Measurements from ENCODE around the gene NAV2. TPM values are rescaled to one million over a fixed set of nuclear protein-coding genes. Genes with fewer than 3 reads are reported as not detected.

Gene NAV2
- total RNA-seq, 1 experiment from 2014 or later = 22.7 TPM

DNA sequence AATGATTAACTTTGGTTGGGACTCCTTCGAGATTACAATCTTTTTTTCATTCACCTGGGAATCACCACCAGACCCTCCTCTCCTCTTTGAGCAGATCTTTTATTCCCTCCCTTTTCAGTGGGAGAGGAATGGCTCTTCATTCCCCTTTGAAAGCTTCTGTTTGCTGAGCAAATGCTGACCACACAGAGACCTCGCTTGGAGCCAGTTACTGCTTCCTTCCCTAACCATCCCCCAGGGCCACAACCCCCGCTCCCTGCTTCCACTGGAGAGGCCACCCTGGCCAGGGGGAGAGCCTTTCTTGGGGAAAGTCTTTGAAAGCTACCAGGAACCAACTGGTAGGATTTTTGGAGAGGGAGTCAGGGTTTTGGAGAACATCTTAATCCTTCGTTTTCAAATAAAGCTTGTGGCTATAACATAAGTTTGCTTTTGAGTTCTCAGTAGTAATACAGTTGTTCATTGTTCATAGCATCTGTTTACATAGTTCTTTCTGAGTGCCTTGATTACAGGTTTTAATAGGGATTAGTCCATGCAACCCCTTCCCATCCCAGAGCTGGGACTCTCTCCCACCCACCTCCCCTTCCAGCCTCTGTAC, 309.2 kb downstream of the NAV2 start:
- intact Hi-C loops (cut with micrococcal nuclease; ENCODE audit: unreplicated experiment) (no loop called here), in situ Hi-C loops (cut with HindIII; ENCODE audit: low pct_unique_long_range_greater_than_20kb, low sequenced_read_pairs) (no loop called here)
- no peak for DNase-seq (ENCODE audit: low read depth, low spot score)
- no peaks in the 10 kb centered on the region for H3K36me3 ChIP-seq (ENCODE audit: control insufficient read depth, insufficient read depth, low read length)
- ATAC-seq = no peak
- no TSS peak for BruUV-seq (replicated peaks)
- POLR2A ChIA-PET = no interaction called here
- no peaks in the 10 kb centered on the region for H3K9me3 ChIP-seq (ENCODE audit: control insufficient read depth, insufficient read depth, low read depth, low read length)
- H3K27ac ChIP-seq (ENCODE audit: low read length) = 0 out of 2 replicates have a peak overlapping the region, but pooled peaks have one; percentile 8
- no peak overlapping the region for H3K4me3 ChIP-seq (ENCODE audit: low read depth in 2 of 2, low read length in 2 of 2)
- H3K27me3 ChIP-seq (ENCODE audit: control insufficient read depth, insufficient read depth, low read length) = no peaks in the 10 kb centered on the region
- CTCF ChIA-PET = no interaction called here
- H3K4me1 ChIP-seq (ENCODE audit: control insufficient read depth, insufficient read depth, low read length) = peaks cover 10% of the 10 kb centered on the region
- TF ChIP-seq SIN3A (IDR thresholded peaks at IDR 0.05; ENCODE audit: borderline replicate concordance, insufficient read depth, low read depth, low read length) = no peak
- TF ChIP-seq, protein P1, sequence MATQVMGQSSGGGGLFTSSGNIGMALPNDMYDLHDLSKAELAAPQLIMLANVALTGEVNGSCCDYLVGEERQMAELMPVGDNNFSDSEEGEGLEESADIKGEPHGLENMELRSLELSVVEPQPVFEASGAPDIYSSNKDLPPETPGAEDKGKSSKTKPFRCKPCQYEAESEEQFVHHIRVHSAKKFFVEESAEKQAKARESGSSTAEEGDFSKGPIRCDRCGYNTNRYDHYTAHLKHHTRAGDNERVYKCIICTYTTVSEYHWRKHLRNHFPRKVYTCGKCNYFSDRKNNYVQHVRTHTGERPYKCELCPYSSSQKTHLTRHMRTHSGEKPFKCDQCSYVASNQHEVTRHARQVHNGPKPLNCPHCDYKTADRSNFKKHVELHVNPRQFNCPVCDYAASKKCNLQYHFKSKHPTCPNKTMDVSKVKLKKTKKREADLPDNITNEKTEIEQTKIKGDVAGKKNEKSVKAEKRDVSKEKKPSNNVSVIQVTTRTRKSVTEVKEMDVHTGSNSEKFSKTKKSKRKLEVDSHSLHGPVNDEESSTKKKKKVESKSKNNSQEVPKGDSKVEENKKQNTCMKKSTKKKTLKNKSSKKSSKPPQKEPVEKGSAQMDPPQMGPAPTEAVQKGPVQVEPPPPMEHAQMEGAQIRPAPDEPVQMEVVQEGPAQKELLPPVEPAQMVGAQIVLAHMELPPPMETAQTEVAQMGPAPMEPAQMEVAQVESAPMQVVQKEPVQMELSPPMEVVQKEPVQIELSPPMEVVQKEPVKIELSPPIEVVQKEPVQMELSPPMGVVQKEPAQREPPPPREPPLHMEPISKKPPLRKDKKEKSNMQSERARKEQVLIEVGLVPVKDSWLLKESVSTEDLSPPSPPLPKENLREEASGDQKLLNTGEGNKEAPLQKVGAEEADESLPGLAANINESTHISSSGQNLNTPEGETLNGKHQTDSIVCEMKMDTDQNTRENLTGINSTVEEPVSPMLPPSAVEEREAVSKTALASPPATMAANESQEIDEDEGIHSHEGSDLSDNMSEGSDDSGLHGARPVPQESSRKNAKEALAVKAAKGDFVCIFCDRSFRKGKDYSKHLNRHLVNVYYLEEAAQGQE (IDR thresholded peaks at IDR 0.05; ENCODE audit: insufficient read depth in 1 of 2, low read depth in 2 of 2, low read length in 1 of 2) = no peak
- TF ChIP-seq TCF7L2 (IDR thresholded peaks at IDR 0.05; ENCODE audit: low read depth, low read length) = no peak
- TF ChIP-seq, protein P2, sequence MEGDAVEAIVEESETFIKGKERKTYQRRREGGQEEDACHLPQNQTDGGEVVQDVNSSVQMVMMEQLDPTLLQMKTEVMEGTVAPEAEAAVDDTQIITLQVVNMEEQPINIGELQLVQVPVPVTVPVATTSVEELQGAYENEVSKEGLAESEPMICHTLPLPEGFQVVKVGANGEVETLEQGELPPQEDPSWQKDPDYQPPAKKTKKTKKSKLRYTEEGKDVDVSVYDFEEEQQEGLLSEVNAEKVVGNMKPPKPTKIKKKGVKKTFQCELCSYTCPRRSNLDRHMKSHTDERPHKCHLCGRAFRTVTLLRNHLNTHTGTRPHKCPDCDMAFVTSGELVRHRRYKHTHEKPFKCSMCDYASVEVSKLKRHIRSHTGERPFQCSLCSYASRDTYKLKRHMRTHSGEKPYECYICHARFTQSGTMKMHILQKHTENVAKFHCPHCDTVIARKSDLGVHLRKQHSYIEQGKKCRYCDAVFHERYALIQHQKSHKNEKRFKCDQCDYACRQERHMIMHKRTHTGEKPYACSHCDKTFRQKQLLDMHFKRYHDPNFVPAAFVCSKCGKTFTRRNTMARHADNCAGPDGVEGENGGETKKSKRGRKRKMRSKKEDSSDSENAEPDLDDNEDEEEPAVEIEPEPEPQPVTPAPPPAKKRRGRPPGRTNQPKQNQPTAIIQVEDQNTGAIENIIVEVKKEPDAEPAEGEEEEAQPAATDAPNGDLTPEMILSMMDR (IDR thresholded peaks at IDR 0.05) = no peak

DNA sequence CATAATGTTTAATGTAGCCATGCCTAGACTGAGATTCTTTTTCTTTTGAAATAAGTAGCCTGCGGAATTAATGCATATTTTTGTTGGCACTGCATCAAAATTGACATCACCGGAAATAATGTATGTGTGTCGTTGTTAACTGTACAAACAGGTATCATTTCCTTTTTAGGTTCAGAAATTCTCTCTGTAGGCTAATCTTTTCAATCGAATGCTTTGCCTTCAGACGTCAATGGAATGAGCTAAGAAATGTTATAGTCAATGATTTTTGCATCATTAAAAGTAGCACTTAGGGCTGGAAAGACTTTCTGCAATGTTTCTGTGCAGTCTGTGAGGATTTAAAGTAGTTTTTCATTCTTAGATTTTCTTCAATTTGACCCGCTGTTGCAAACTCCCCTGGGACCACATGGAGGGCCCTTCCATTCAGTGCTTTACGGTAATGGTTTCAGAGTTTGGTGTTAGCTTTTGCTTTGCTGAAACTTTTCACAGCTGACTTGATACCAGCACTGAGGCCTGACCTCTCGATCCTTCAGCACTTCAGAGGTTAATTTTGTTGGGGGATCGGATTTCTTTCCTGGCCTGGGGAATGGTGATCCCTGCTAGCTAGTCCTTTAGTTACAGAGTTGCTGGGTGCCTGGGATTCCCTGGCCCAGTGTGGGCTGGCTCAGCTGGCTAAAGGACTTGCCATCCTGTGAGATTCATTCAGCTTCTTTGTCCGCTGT, 309.9 kb downstream of the NAV2 start:
- Histone ChIP-seq H3K27ac (ENCODE audit: low read length) (no peak overlapping the region), H3K9me3 (ENCODE audit: control insufficient read depth, insufficient read depth, low read depth, low read length) (no peaks in the 10 kb centered on the region), H3K4me1 (ENCODE audit: control insufficient read depth, insufficient read depth, low read length) (peaks cover 10% of the 10 kb centered on the region), H3K27me3 (ENCODE audit: control insufficient read depth, insufficient read depth, low read length) (no peaks in the 10 kb centered on the region), H3K36me3 (ENCODE audit: control insufficient read depth, insufficient read depth, low read length) (no peaks in the 10 kb centered on the region), H3K4me3 (ENCODE audit: low read depth in 2 of 2, low read length in 2 of 2) (no peak overlapping the region)
- ChIA-PET CTCF (no interaction called here), POLR2A (no interaction called here)
- no peak for TF ChIP-seq SIN3A (IDR thresholded peaks at IDR 0.05; ENCODE audit: borderline replicate concordance, insufficient read depth, low read depth, low read length)
- TF ChIP-seq TCF7L2 (IDR thresholded peaks at IDR 0.05; ENCODE audit: low read depth, low read length) = no peak
- TF ChIP-seq, protein P2 (IDR thresholded peaks at IDR 0.05) = no peak
- TF ChIP-seq, protein P1 (IDR thresholded peaks at IDR 0.05; ENCODE audit: insufficient read depth in 1 of 2, low read depth in 2 of 2, low read length in 1 of 2) = no peak
- no peak for TF ChIP-seq POLR2AphosphoS5 (IDR thresholded peaks at IDR 0.05; ENCODE audit: low read depth, low read length)
- ATAC-seq (no peak; the same call in 1 of the 2 replicates), DNase-seq (ENCODE audit: low read depth, low spot score) (no peak)
- intact Hi-C loops (cut with micrococcal nuclease; ENCODE audit: unreplicated experiment) (no loop called here), in situ Hi-C loops (cut with HindIII; ENCODE audit: low pct_unique_long_range_greater_than_20kb, low sequenced_read_pairs) (no loop called here)
- BruUV-seq (replicated peaks) = no TSS peak
